ENCODE results near the gene BUD23.
"Not testable (repeated sequence)": the region's sequence is repeated elsewhere in the genome, so short reads cannot be mapped to it uniquely, and the experiment has no call there.

Gene BUD23

DNA sequence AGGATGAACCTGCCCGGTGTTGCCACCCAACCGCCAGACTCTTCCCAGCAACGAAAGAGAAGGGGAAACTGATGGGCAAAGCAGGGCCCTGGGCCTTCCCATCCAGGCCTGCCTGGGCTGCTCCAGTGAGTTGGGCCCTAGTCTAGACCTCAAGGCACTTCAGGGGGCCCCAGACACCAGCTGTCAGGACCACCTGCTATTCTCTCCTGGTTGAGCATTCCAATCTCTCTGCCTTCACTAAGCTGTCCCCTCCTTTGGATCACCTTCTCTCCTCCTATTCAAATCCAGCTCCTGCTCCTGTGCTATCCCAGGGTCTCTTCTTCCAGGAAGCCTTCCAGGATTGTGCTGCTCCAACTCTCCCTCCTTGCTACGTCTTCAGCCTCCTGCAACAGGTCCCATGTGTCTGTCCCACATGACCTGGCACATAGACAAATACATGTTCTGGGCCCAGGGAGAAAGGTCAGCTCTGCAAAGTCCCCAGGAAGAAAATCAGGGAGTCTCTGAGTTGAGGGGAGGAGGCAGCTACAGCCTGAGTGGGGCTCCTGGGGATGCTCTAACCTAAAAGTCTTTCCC lies 33.0 kb downstream of the BUD23 start:
- TF ChIP-seq, protein P1, sequence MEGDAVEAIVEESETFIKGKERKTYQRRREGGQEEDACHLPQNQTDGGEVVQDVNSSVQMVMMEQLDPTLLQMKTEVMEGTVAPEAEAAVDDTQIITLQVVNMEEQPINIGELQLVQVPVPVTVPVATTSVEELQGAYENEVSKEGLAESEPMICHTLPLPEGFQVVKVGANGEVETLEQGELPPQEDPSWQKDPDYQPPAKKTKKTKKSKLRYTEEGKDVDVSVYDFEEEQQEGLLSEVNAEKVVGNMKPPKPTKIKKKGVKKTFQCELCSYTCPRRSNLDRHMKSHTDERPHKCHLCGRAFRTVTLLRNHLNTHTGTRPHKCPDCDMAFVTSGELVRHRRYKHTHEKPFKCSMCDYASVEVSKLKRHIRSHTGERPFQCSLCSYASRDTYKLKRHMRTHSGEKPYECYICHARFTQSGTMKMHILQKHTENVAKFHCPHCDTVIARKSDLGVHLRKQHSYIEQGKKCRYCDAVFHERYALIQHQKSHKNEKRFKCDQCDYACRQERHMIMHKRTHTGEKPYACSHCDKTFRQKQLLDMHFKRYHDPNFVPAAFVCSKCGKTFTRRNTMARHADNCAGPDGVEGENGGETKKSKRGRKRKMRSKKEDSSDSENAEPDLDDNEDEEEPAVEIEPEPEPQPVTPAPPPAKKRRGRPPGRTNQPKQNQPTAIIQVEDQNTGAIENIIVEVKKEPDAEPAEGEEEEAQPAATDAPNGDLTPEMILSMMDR (IDR thresholded peaks at IDR 0.05) = no peak
- no peak for DNase-seq (ENCODE audit: low spot score)
- Histone ChIP-seq H3K4me3 (no peak overlapping the region), H3K27ac (no peak overlapping the region)

DNA sequence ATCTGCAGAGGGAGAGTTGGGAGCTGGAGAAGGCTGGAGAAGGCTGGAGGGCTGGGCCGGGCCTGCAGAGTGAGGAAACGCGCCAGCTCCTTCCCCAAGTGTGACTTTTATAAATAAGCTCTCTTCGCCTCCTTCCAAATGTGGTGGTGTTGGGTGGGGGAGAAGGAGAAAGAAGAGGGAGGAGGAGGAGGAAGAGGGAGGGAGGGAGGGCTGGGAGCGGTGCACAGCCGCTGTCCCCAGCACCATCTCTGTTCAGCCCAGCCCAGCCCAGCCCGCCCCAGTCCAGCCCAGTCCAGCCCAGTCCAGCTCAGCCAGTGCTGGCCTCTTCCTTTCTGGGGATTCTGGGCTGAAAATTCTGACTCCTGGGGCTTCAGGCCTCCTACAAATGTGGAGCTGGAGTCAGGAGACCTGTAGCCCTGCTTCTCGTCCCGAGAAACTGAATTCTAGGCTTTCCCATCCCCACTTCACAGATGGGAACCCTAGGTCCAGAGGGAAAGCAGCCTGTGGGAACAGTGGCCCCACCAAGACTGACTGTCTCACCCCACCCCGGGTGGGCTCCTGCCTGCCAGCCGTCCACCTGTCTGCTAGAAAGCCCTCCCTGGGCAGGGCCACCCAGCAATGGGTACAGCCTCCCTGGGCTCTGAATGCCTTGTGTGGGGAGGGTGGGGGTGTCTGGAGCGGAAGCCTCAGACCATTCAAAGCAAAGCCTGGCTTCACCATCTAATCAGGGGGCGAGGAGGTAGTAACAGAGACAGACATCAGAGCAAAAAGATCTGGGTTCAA lies 33.8 kb downstream of the BUD23 start:
- TF ChIP-seq, protein P1 (IDR thresholded peaks at IDR 0.05) = no peak
- H3K27ac ChIP-seq = peak overlapping the region in 1 of 2 donors; percentile 26
- no peak for DNase-seq (ENCODE audit: low spot score)
- no peak overlapping the region for H3K4me3 ChIP-seq

- no peak for DNase-seq (ENCODE audit: low spot score)
- TF ChIP-seq, protein P1 (IDR thresholded peaks at IDR 0.05) = no peak
- peak overlapping the region; percentile 98 for H3K4me3 ChIP-seq
- H3K27ac ChIP-seq = peak overlapping the region in 1 of 2 donors; percentile 26
Measured at GRCh38 chr7:73717991-73718405, 34.6 kb downstream of the BUD23 start.

- H3K4me3 ChIP-seq = peak overlapping the region; percentile 98
Measured at GRCh38 chr7:73718438-73718881, 35.1 kb downstream of the BUD23 start.

DNA sequence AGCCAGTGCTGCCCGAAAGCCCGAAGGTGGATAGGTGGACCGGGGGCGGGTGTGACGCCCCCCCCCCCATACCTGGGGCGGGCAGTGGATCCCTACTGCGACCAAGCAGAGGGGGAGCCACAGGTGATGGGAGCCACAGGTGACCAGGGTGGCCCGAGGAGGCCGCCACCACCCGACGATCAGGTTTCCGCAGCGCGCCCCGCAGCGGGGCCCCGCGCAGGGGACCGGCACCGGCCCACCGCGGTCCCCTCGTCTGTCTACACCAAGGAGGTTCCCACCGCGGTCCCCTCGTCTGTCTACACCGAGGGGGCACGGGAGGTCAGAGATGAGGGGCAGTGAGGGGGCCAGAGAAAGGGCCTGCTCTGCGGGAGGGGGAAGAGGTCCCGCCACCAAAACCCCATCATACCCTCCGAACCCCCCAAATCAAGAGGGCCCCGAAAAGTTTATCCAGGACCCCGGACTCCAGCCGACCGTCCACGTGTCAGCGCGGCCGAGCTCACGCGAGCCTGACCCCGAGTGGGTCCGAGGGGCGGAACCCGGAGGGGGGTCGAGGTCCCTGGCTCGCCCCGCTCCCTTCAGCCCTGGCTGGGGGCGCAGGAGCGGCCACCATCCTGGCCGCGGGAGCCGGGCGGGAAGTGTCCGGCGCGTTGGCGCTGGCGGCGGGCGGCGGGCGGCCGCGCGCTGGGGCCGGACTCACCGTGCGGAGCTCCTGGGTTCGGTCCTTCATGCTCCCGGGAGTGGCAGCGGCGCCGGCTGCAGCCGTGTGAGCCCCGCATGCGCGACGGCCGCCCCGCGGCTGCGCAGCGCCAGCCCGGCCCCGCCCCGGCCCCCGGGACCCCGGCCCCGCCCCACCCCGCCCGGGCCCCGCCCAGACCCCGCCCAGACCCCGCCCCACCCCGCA lies 35.8 kb downstream of the BUD23 start, which contains the start of gene STX1A:
STX1A (minus strand) TSS at position 765 of the 901 bp plus-strand sequence; CDS start at position 727, 38 bp downstream.
- Histone ChIP-seq H3K4me3 (peak within 1 kb of the TSS; percentile 98), H3K27ac (peak within 1 kb of the TSS; percentile 45 to 46)
- TF ChIP-seq, protein P1 (IDR thresholded peaks at IDR 0.05) = no peak
- no peak for DNase-seq (ENCODE audit: low spot score)

More at GRCh38 chr7:73718438-73718881, 35.1 kb downstream of the BUD23 start:
- TF ChIP-seq, protein P1 (IDR thresholded peaks at IDR 0.05) = no peak
- no peak for DNase-seq (ENCODE audit: low spot score)
- no peak overlapping the region for H3K27ac ChIP-seq

DNA sequence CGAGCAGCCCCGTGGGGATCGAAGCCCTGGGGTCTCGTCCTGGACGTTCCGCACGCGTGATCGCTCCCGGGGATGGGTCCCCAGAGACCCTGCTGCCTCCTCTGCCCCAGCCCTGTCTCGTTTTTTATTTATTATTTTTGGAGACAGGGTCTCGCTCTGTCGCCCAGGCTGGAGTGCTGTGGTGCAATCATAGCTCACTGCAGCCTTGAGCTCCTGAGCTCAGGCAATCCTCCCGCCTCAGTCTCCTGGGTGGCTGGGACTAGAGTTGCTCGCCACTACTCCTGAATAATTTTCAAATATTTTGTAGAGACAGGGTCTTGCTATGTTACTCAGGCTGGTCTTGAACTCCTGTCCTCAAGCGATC lies 36.4 kb downstream of the BUD23 start:
- TF ChIP-seq, protein P1 (IDR thresholded peaks at IDR 0.05) = no peak
- DNase-seq (ENCODE audit: low spot score) = no peak
- Histone ChIP-seq H3K4me3 (peak overlapping the region; percentile 98), H3K27ac (peak overlapping the region in 1 of 2 donors; percentile 9)

DNA sequence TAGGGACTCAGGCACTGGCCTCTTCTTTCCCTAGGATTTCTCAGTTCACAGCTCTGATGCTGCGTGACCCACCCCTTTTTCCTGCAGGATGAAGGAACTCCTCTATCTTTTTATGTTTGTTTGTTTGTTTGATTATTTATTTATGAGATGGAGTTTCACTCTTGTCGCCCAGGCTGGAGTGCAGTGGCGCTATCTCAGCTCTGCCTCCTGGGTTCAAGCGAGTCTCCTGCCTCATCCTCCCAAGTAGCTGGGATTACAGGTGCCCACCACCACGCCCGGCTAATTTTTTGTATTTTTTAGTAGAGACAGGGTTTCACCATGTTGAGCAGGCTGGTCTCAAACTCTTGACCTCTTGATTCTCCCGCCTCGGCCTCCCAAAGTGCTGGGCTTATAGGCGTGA lies 37.0 kb downstream of the BUD23 start:
- H3K27ac ChIP-seq = peak overlapping the region in 1 of 2 donors; percentile 9
- DNase-seq (ENCODE audit: low spot score) = not testable (repeated sequence)

More for the DNA sequence above, 37.0 kb downstream of the BUD23 start:
- not testable (repeated sequence) for H3K4me3 ChIP-seq

Measured in coronary artery (tissue), 2 donors.